ENCODE measurements around the gene VRK2. TPM values are rescaled to one million over a fixed set of nuclear protein-coding genes. Genes with fewer than 3 reads are reported as not detected.
"Not testable (repeated sequence)": the region's sequence is repeated elsewhere in the genome, so short reads cannot be mapped to it uniquely, and the experiment has no call there.

Gene VRK2
- total RNA-seq, 2 experiments from 2014 or later, result 17.7 to 18.3 TPM

- Mint-ChIP-seq H3K36me3 (ENCODE audit: low read depth) (peaks cover 49% of the 10 kb centered on the region), H3K27ac (no peak overlapping the region), H3K9me3 (peaks cover 5% of the 10 kb centered on the region), H3K27me3 (no peaks in the 10 kb centered on the region), H3K4me3 (no peak overlapping the region), H3K4me1 (ENCODE audit: low read depth) (peaks cover 6% of the 10 kb centered on the region)
- TF ChIP-seq, protein P1, sequence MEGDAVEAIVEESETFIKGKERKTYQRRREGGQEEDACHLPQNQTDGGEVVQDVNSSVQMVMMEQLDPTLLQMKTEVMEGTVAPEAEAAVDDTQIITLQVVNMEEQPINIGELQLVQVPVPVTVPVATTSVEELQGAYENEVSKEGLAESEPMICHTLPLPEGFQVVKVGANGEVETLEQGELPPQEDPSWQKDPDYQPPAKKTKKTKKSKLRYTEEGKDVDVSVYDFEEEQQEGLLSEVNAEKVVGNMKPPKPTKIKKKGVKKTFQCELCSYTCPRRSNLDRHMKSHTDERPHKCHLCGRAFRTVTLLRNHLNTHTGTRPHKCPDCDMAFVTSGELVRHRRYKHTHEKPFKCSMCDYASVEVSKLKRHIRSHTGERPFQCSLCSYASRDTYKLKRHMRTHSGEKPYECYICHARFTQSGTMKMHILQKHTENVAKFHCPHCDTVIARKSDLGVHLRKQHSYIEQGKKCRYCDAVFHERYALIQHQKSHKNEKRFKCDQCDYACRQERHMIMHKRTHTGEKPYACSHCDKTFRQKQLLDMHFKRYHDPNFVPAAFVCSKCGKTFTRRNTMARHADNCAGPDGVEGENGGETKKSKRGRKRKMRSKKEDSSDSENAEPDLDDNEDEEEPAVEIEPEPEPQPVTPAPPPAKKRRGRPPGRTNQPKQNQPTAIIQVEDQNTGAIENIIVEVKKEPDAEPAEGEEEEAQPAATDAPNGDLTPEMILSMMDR (IDR thresholded peaks at IDR 0.05), result no peak
- intact Hi-C loops (cut with micrococcal nuclease), result no loop called here
- ATAC-seq, result no peak
- DNase-seq, result no peak
- ChIA-PET POLR2A (no interaction called here), CTCF (no interaction called here)
Observed at GRCh38 chr2:58089081-58089480, 42.5 kb downstream of the VRK2 start.

DNA sequence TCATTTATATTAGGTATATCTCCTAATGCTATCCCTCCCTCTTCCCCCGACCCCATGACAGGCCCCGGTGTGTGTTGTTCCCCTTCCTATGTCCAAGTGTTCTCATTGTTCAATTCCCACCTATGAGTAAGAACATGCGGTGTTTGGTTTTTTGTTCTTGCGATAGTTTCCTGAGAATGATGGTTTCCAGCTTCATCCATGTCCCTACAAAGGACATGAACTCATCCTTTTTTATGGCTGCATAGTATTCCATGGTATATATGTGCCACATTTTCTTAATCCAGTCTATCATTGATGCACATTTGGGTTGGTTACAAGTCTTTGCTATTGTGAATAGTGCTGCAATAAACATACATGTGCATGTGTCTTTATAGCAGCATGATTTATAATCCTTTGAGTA is 46.2 kb downstream of the VRK2 start:
- H3K27me3 Mint-ChIP-seq; CTCF ChIA-PET; H3K9me3 Mint-ChIP-seq; H3K4me3 Mint-ChIP-seq; H3K4me1 Mint-ChIP-seq (ENCODE audit: low read depth); ATAC-seq; H3K27ac Mint-ChIP-seq; DNase-seq; intact Hi-C loops (cut with micrococcal nuclease); POLR2A ChIA-PET: not testable (repeated sequence)
- H3K36me3 Mint-ChIP-seq (ENCODE audit: low read depth), result peaks cover 52% of the 10 kb centered on the region

DNA sequence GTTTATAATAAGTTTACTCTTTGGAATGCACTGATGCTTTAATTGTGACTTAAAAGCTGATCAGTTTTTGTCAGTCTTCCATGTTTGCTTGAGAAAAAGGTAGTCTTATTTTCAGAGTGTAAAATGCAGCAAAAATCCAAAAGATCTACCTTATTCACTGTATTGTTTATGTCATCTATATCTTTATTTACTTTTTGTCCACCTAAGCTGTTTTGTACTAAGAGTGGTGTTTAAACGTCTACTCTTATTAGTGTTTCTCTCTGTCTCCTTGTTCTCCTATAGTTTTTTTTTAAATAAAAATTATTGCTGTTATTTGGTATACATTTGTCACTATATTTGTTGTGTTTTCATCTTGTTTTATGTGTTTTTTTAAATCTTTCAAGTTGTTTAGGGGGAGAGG is 50.4 kb downstream of the VRK2 start:
- peaks cover 10% of the 10 kb centered on the region for H3K4me1 Mint-ChIP-seq (ENCODE audit: low read depth)
- POLR2A ChIA-PET, result no interaction called here

GRCh38 chr2:58098254-58099095 is 51.9 kb downstream of the VRK2 start:
- no peak for ATAC-seq
- TF ChIP-seq, protein P1 (IDR thresholded peaks at IDR 0.05), result no peak
- ChIA-PET CTCF (interaction anchor here (0.9 kb wide), 1 partner anchor 9 kb away, joined by 4 read pairs; no protein-coding TSS in a partner anchor), POLR2A (interaction anchor here (1.1 kb wide), 1 partner anchor 23 kb away, joined by 3 read pairs; no protein-coding TSS in a partner anchor)
- H3K27me3 Mint-ChIP-seq, result no peaks in the 10 kb centered on the region
- peaks cover 2% of the 10 kb centered on the region for H3K9me3 Mint-ChIP-seq
- intact Hi-C loops (cut with micrococcal nuclease), result no loop called here
- peaks cover 14% of the 10 kb centered on the region for H3K36me3 Mint-ChIP-seq (ENCODE audit: low read depth)
- no peak overlapping the region for H3K4me3 Mint-ChIP-seq
- DNase-seq, result no peak
- H3K4me1 Mint-ChIP-seq (ENCODE audit: low read depth), result peaks cover 4% of the 10 kb centered on the region
- H3K27ac Mint-ChIP-seq, result no peak overlapping the region

More for the DNA sequence above, 50.4 kb downstream of the VRK2 start:
- intact Hi-C loops (cut with micrococcal nuclease), result no loop called here
- CTCF ChIA-PET, result no interaction called here
- Mint-ChIP-seq H3K27ac (no peak overlapping the region), H3K36me3 (ENCODE audit: low read depth) (peaks cover 23% of the 10 kb centered on the region), H3K9me3 (peaks cover 6% of the 10 kb centered on the region), H3K4me3 (no peak overlapping the region), H3K27me3 (no peaks in the 10 kb centered on the region)
- DNase-seq, result no peak
- no peak for ATAC-seq
- TF ChIP-seq, protein P1 (IDR thresholded peaks at IDR 0.05), result no peak

DNA sequence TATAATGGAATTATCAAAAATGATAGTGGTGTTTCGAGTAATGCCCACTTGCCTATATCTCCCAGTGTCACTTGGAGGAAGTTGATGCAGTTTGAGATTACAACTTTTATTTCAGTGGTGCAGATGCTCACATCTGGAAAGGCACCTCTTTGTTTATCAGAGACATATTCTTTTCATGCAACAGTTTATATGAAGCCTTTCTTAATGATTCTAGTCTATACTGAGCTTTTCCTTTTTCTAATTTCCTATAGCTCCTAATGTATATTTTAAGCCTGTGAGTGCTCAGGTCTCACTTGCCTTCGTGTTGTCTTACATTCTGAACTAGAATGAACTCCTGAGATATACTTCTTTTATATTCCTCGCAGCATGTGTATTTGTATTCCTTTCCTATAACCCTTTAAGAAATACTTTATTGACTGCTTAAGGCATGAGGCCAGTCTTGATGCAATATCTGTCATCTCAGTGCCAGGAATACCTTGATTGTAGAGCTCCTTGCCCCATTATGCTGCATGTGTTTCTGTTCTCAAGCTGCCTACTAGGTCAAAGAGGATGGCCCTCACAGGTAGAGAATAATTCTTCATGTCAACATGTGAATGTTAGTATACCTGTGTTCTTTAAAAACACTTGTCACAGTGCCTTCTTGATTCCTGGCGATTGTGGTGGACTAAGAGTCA is 52.6 kb downstream of the VRK2 start:
- Mint-ChIP-seq H3K27ac (no peak overlapping the region), H3K27me3 (no peaks in the 10 kb centered on the region), H3K4me1 (ENCODE audit: low read depth) (peaks cover 4% of the 10 kb centered on the region), H3K36me3 (ENCODE audit: low read depth) (peaks cover 10% of the 10 kb centered on the region), H3K4me3 (no peak overlapping the region), H3K9me3 (peaks cover 2% of the 10 kb centered on the region)
- ChIA-PET POLR2A (interaction anchor here (1.1 kb wide), 1 partner anchor 22 kb away, joined by 3 read pairs; no protein-coding TSS in a partner anchor), CTCF (interaction anchor here (0.9 kb wide), 1 partner anchor 8 kb away, joined by 4 read pairs; no protein-coding TSS in a partner anchor)
- DNase-seq, result no peak
- no peak for ATAC-seq
- TF ChIP-seq, protein P1 (IDR thresholded peaks at IDR 0.05), result no peak
- intact Hi-C loops (cut with micrococcal nuclease), result no loop called here

Data from activated CD8-positive, alpha-beta T cell treated with anti-CD3 and anti-CD28 coated beads for 36 hours (primary cell).